GM19023 (cell line): Measurements from ENCODE around the gene HIGD1A.

Experiments used
- ATAC-seq: cut with Tn5 transposase; IDR thresholded peaks from one replicate; pipeline ENCODE4 v1.9.1; 2021; ENCODE audit warnings: mild to moderate bottlenecking, moderate library complexity; ENCODE audit not compliant: unreplicated experiment

HIGD1A gene

DNA sequence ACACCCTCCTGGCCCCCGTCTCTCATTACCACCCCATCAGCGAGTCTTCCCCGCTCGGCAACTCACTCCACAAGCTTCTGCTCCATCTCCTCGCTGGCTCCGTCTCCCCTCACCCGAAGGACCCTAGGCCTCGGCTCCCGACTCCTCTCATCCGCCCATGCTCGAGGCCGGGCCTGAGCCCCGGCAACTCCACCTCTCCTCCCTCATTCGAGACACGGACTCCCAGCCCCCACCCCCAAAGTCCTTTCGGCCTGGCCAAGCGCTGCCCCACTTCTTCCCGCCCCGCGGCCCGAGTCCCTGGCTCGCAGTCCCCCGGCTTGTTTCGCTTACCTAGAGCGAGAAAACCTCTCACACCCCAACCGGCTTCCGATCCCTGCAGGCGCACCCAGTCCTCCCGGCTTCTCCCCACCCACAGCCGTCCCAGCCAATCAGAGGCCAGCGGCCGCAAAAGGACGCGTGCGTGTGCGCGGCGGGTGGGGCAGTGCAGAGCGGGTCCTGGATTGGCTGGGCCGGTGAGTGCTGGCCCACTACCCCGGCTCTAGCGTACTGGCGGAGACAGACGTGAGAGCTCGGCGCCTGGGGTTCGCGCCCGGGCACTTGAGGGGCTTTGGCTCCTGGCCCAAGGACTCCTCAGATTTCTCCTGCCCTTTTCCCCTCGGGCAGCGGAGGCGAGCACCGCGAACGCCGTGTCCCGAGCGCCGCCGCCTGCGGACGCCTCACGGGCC is at the start of gene HIGD1A:
HIGD1A (minus strand) TSS at position 385 of the 725 bp plus-strand sequence. CDS start 10,237 bp downstream, outside the sequence.
- peak; percentile 99 for ATAC-seq

DNA sequence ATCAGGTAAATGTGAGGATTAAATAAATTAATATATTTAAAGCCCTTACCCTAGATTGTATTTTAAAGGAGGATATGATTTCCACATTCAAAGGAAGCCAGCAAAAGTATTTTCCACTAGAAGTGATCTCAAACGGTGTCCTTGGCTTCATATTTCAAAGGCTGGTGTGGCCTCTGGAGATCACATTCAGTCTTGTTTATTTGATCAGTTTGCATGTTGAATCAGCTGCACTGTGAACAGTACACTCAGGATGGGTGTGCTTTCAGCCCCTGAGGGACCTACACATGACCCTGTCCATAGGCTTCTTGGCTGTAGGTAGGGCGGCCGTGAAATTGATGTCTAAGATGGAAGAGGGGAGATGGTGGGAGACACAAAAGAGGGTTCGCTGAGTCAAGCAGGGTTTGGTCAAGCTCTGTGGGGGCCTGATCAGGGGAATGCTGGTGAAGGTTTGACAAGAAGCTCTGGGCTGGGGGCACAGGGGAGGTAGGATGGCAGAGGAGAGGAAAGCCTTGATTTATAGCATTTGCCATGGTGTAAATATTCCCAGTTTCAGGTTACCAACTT is 49.5 kb upstream of the HIGD1A start:
- no peak for ATAC-seq

DNA sequence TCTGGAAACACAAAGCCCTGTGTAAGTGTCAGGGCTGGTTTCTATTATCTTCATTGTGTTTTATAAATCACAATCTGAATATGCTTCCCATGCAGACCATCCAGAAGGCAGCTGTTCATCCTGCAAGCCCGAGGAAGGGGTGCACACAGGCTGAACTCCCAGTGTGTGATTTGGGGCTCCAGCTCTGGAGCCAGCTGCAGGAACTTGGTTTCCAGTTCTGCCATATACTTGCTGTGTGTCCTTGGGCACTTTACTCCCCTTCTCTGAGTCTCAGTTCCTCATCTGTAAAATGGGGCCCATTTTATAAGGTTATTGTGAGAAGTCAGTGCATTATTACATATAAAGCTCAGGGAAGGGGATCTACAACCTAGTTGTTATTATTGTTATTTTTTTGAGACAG is 48.8 kb upstream of the HIGD1A start:
- no peak for ATAC-seq

DNA sequence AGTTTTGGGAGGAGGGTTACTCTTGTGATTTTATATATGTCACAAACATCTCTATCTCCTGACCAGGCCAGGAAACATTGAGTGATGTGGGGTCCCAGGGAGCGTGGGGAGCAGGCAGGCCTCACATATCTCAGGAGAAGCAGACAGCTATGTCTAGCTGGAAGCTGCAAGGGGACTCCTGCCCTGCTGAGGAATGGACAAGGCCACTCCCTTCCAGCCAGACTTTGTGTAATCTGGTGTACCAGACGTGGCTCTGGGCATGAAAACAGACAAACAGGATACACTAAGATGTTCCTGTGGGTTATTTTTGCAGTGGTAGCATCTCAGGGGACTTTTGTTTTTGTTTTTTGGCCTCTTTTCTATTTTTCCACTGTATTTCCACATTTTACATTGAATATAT is 48.2 kb upstream of the HIGD1A start:
- no peak for ATAC-seq

DNA sequence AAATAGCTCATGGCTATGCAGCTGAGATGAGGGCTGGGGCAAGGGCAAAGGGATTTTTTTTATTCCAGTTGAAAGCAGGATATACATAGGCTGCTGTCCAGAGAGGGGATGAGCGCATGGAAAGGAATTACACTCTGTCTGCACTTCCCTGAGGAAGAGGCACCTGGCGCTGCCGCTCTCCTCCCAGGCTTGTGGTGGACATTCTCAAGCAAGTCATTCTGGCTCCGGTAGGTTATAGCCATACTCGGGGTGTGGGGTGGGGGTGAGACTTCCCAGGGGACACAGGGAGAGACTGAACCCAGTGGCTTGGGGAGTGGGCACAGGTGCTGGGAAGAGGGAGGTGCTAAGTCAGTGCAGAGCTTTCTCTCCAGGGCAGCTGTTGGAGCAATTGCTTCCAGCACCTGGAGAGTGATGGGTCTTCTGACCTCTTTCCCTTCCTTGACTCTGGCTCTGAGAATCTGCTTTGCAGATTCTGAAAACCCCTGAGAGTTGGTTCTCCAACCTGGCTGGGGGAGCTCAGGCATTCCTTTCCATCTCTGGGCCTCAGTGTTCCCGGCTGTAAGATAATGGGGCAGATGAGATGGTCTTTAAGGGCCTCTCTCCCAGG is 47.0 kb upstream of the HIGD1A start:
- ATAC-seq = no peak

DNA sequence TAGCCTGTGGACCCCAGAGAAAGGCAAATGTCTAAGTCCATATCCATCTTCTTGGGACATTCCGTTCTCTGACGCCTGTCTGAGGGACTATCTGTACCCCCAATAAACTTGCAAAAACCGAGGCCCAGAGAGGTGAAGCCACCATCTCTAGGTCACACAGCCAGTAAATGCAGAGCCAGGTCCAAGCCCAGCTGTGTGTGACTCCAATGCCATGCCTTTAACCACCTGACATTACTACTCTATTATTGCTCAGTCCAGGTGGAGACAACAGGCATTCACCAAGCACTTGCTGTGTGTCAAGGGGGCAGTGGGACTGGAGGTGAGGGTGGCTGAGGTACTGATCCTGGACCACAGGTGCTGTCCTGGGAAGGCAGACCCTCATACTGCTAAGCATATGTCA is 46.0 kb upstream of the HIGD1A start:
- ATAC-seq = no peak

DNA sequence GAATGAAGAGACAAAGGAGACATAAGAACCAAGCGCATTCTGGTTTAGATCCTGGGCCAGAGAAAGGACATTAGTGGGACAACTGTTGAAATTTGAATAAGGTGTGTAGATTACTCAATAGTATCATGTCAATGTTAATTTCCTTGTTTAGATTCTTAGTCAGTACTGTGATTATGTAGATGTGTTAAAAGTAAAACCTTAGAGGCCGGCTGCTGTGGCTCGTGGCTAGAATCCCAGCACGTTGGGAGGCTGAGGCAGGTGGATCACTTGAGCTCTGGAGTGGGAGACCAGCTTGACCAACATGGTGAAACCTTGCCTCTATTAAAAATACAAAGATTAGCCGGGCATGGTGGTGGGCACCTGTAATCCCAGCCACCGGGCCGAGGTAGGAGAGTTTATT is 44.7 kb upstream of the HIGD1A start:
- no peak for ATAC-seq

DNA sequence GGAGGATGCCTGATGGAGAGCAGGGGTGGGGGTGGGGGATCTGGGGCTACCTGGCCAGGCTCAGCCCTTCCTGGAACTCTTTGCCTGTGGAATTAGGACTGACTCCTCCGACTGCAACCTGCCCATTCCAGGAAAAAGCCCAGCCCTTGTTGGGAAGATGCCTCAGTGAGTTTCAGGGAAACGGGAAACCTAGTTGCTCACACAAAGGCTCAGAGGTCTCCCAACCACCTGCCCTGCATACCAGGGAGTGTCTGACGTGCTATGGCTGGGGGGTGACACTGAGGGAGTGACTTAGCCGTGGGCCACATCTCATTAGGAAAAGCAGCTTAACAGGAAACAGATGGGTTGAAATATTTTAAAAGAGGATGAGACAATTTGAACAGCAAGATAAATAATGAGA is 43.4 kb upstream of the HIGD1A start:
- no peak for ATAC-seq

DNA sequence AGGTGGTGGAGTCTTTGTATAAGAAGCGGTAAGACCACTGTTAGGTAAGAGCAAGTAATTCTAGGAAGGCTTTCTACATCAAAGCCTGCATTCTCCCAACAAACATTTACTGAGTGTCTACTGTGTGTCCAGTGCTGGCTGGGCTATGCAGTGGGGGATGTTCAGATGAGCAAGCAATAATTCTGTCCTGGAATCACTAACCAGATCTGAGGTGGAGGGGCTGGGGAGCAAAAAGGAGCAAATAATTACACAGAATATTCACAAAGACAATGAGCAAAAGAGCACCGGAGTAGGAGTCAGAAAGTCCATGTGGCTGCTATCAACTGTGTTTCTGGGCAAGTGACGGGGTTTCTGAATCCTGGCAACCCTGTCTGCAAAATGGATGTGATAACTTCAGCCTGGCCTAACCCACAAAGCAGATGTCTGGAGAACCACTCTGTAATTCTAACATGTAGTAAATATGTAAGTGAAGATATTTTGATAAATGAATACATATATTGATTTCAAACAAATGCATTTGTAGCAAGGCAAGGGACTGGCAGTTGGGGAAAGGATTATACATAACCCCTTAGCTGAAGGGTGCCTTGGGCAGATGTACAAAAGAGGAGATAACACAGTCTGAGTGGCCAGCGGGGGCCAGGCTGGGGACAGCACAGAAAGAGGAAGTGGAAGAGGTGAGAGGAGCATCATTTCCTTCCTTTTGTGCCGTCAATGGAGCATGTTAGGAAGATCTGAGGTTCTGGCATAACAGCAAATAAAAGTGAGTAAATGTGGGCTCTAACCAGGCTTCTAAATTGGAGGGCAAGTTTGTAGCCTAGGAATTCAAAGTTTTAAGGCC is 42.6 kb upstream of the HIGD1A start:
- no peak for ATAC-seq

DNA sequence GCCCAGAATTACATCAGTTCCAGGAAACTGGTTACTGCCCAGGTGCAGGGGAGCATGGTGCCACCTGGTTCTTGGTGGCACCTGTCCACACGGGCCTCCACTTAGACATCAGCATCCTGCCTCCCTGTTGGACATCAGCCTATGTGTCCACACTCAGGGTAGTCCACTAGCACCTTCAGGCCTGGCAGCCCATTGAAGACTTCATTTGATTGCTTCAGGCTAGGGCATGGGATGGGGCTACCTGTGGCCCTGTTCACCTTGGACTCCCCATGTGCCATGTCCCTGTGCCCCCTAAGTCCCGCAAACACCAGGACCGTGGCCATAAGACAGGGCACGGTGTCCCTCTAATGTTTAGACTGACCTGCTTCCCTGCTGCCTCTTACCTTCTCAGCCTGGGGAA is 40.5 kb upstream of the HIGD1A start:
- ATAC-seq = no peak

DNA sequence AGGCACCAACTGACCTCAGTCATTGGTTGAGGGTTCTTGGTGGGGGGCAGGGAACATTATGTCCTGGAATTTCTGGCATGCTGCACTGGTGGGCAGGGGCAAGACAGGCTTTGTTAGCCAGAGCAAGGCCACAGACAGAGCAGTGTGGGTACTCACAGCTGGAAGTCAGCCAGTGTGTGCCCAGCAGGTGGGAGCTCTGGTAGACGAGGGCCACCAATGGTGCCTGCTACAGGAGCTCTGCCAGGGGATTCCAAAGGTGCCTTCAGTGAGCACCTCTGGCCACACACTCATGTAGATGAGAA is 40.1 kb upstream of the HIGD1A start:
- no peak for ATAC-seq

DNA sequence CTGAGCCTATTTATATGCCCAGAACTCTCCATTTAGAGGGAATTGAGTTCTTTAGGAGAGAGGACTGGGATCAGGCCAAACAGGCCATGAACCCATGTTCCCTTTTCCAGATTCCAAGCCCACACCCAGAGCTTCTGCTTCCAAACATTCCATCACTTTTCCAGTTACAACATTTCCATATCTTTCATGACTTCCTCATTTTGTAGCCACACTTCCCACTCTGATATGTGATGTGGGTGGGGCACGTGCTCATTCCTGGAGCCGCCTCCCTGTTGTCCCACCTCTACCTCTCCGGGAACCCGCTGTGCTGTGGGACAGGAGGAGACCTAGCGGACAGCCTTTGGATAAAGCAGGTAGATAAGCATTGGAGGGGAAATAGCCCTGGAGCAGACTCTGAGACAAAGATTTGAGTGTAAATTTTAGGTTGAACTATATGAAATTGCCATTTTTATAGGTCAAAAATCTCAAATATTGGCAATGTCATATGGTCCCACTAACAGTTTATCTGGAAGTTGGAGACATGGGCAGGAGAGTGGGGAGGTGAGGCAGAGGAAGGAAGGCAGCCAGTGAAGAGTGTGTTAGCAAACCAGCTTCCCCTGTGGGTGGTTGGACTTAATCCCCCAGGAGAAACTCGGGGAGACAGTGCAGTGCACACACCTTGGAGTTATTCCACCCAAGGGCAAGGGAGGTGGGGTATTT is 39.6 kb upstream of the HIGD1A start:
- ATAC-seq = no peak

DNA sequence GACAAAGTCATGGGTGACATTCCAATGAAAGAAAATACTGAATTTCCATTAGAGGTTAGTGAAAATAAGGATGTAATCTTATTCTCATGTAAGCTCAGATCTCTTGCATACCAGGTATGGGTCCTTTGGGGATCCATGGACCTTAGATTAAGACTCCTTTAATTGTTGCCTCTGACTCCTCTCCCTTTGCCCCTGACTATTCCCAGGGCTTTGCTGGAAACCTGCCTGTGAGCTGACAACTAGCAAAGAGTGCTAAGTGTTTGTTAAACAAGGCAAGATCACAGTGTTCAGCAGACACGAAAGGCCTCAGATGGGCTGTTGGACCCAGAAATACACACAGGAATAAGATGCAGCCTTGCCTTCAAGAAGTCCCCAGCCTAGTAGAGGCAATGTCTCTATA is 37.0 kb upstream of the HIGD1A start:
- ATAC-seq = no peak

DNA sequence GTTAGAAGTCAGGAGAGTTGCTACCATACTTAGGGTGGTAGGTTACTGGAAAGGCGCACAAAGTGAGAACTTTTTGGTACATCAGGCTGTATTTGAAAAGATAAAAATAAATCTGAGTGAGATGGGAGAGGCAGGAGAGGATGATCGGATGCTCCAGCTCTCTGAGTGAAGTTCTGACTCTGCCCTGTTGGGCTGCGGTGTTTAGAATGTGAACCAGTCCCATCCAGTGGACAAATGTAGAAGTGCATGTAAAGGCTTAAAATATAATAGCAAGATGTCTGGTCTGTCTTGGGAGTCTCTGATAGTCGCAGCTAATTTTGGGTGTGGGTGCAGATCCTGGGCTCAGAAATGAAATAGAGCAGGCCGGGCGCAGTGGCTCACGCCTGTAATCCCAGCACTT is 35.3 kb upstream of the HIGD1A start:
- ATAC-seq = peak; percentile 92

DNA sequence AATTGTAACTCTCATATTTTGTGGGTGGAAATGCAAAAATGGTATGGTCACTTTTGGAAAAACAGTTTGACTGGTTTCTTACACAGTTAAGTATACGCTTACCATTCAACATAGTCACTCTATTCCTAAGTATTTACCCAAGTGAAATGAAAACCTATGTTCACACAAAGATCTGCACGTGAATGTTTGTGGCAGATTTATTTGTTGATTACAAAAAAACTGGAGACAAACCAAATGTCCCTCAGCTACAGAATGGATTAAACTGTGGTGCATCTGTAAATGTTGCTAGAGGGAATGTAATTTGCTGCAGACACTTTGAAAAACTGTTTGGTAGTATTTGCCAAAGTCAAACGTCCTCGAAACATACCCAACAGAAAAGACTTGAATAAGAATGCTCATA is 34.3 kb upstream of the HIGD1A start:
- ATAC-seq = no peak

DNA sequence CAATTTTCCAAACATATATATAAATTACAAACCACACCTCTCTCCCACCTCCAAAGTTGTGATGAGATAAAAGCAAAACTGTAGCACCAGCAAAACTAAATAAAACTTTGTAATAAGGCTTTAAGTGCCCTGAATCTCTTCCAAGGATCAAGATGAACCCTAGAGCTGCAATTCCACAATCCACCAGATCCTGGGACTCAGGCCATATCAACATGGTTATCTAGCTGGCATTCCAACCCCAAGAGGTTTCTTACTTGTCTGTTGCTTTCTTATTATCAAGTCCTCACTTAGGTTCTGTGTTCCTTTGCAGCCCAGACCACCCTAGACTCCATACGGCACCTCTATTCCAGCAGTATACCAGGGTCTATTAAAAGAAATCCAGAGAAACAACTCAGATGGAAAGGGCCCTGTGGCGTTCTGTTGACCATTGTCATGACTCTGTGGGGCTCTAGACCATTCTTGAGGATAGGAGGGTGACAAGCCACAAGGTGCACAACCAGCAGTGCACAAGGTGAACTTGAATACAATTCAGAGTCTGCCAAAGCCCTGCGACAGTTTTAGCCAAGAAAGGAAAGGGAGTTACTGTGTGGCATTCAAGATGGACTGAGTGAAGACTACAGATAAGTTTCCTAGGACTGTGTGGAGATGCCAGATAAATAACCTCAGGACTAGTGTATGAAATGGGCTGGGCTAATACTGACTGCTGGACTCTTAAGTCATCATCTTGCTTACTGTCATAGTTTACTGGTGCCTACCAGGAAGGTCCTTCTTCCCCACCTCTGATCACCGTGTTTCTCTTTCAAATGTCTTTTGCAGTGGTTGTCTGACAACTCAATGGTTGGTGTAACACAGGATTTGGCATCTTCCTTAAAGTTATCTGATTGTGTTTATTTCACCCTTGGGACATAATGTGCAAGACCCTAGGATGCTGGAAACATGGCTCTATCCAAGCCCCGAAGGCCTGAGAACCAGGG is 32.1 kb upstream of the HIGD1A start:
- ATAC-seq = no peak

DNA sequence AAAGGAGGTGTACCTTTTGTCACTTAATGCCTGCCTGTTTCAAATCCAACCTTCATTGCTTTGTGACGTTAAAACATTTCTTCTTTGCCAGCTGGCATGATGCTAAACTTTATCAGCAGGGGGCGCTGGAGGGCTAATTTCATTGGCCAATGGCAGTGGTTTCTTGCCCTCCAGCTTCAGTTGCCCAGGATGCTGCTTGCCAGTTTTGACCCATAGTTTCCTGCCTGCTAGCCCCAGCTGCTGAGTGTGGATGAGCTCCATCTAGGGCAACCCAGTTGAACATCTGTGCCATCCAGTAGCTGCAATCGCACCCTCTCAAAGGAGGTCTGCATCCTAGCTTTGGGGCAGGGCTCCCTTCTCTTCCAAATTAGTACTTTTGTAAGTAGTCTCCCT is 27.0 kb upstream of the HIGD1A start:
- no peak for ATAC-seq

DNA sequence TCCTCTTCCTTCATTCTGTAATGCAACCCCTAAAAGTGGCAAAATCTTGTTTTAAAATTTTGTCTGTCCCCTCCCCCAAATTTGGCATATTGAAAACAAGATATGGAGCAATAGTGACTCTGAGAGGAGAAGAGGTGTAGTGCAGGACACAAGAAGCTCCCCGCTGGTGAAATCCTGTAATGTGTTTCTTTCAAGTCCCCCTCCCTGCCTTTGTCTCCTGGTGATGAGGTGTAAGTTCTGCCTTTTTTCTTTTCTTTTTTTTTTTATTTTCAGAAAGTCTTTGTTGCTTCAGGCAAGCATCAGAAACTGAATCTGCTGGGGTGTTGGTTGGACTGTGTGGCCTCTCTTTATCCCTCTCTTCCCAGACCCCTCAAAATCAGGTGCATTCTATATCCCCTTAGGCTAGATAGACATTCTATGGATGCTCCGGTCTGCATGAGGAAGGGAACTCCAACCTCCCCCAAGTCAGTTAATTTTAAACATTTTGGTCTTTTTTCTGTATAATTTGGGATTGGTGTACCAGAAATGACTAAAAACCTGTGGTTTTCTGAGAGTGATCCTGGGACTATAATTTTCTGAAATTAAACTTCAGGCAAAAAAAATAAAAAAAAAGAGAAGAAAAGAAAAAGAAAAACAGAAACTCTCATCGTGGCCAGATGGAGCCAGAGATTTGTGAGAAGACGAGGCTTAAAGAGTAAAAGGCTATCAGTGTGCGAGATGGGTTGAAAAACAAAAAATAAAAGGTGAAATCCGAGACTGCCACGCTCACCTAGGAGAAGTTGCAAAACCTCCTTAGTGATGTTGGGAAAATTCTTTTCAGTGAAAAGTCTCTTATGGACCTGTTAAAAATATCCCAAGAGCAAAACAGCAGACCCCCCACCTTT is 26.4 kb upstream of the HIGD1A start:
- ATAC-seq = no peak
